SH-SY5Y (cell line): ENCODE results near the gene SH2D3A.

ENCODE experiments used
- GATA2 ChIP-seq: IDR thresholded peaks from 2 replicates; pipeline ENCODE4 v1.6.1; 2011; ENCODE audit warnings: mild to moderate bottlenecking, low read depth, low read length
- GATA3 ChIP-seq: IDR thresholded peaks from 2 replicates; pipeline ENCODE4 v1.6.1; 2011; ENCODE audit warnings: low read depth, mild to moderate bottlenecking, low read length, moderate library complexity

DNA sequence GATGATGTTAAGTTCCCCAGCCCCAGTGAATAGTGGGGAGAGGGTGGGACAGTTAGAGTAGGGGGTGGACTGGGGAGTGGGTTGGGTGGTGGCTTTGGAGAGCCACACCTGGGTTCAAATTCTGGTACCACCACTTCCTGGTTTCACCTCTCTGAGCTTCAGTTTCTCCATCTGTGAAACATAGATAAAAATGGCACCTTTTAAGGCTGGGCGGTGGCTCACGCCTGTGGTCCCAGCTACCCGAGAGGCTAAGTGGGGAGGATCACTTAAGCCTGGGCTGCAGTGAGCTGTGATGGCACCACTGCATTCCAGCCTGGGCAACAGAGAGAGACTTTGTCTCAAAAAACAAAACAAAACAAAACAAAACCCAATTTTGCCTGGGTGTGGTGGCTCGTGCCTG, 11.2 kb upstream of the SH2D3A start:
- TF ChIP-seq GATA2, result no peak
- TF ChIP-seq GATA3, result no peak
